Testis (tissue), 5 donors: Measurements from ENCODE around the gene COQ3. TPM values are rescaled to one million over a fixed set of nuclear protein-coding genes. Genes with fewer than 3 reads are reported as not detected.

Experiments used
- DNase-seq: peaks from one replicate; pipeline ENCODE4 v3.0.0-alpha.2; 2019
- H3K27ac ChIP-seq, 2 donors: fragments of 200-600 bp; sonication (generic); one replicate each; pipeline ENCODE4 v1.5.1; 2019
- H3K27me3 ChIP-seq: fragments of 200-600 bp; sonication (generic); one replicate; pipeline ENCODE4 v1.5.1; 2019
- H3K36me3 ChIP-seq: fragments of 200-600 bp; sonication (generic); one replicate; pipeline ENCODE4 v1.5.1; 2017; ENCODE audit warnings: low read depth; ENCODE audit errors: missing control alignments
- H3K4me1 ChIP-seq: fragments of 200-600 bp; sonication (generic); one replicate; pipeline ENCODE4 v1.5.1; 2019
- H3K4me3 ChIP-seq, 2 donors: fragments of 200-600 bp; sonication (generic); one replicate each; pipeline ENCODE4 v1.5.1; 2017 to 2019
- H3K9me3 ChIP-seq: fragments of 200-600 bp; sonication (generic); one replicate; pipeline ENCODE4 v1.5.1; 2017
- CTCF ChIP-seq, 3 experiments: fragments of 450-650 bp in 2 of 3; fragments of 200-600 bp in 1 of 3; sonication (generic) in 1 of 3; IDR thresholded peaks; one replicate each; pipeline ENCODE4 v1.5.1; 2016 to 2019; ENCODE audit warnings: antibody characterized with exemption in 3 of 3, mild to moderate bottlenecking in 2 of 3, moderate library complexity in 1 of 3
- POLR2A ChIP-seq: fragments of 450-650 bp; IDR thresholded peaks from one replicate; pipeline ENCODE4 v1.6.1; 2017; ENCODE audit warnings: antibody characterized with exemption, mild to moderate bottlenecking, moderate library complexity
- WGBS, 2 donors: methylation state at CpG; one replicate each; pipeline ENCODE4 v1.1.5; 2018; 5-methylcytosine and 5-hydroxymethylcytosine counted together
- intact Hi-C: fragments of 100-400 bp; cut with DNase I; formaldehyde crosslinking; loops from one replicate; pipeline ENCODE4 v1.15.1; 2023; ENCODE audit warnings: low total_unique reads
- long read RNA-seq, 2 donors: transcript quantifications; one replicate each; lab custom pipeline, GENCODE V29; 2026
- polyA plus RNA-seq: library from polyadenylated mRNA; stranded (reverse); fragments of 350-450 nt; fragmentation: Illumina TruSeq; extraction: RNeasy Lipid Tissue Mini Kit (QIAGEN cat#74804); gene quantifications from one replicate; pipeline ENCODE4 v1.2.3, GENCODE V29; 2014; ENCODE audit warnings: low read depth, low replicate concordance; ENCODE audit not compliant: insufficient read depth
- total RNA-seq, 2 donors: library from RNA; depleted of rRNA; stranded (reverse); fragments of >200 nt; gene quantifications; one replicate each; pipeline ENCODE4 v1.2.3, GENCODE V29; 2016

Gene COQ3
- total RNA-seq, result 1 to 10 TPM; 2.3 to 2.8 TPM
- 4.8 TPM for polyA plus RNA-seq
- long read RNA-seq, donor 1, transcript COQ3-201 (7 exons, 1,335 nt), result major isoform, 15 of 15 reads
- long read RNA-seq, donor 1, partial matches to known transcripts, result 0 of 15 reads
- long read RNA-seq, donor 1, other reads (novel, unspliced or antisense), result 0 of 15 reads
- long read RNA-seq, donor 2, partial matches to known transcripts, result 0 of 2 reads
- long read RNA-seq, donor 2, other reads (novel, unspliced or antisense), result 0 of 2 reads

- DNase-seq, result peak; percentile 85
- Histone ChIP-seq H3K4me3 (peak within 1 kb of the TSS; percentile 74 to 77), H3K36me3 (no peaks in the 10 kb centered on the region), H3K27ac (peak within 1 kb of the TSS; percentile 79 to 81), H3K4me1 (no peaks in the 10 kb centered on the region), H3K27me3 (no peaks in the 10 kb centered on the region), H3K9me3 (no peaks in the 10 kb centered on the region)
- no peak for TF ChIP-seq POLR2A
- no peak for TF ChIP-seq CTCF (IDR thresholded peaks at IDR 0.05)
- 6 to 7% methylated on average over 40 to 56 of the region's 56 CpGs for WGBS, 2 donors
- intact Hi-C loops, result no loop called here
Observed at GRCh38 chr6:99393698-99394531, at the start of gene COQ3. COQ3 (minus strand) TSS chr6:99394195; CDS start chr6:99394179, 16 bp downstream.

- intact Hi-C loops, result no loop called here
- no peak for TF ChIP-seq POLR2A
- peak; percentile 6 to 80 (median 24) for TF ChIP-seq CTCF (IDR thresholded peaks at IDR 0.05)
- Histone ChIP-seq H3K4me3 (no peak overlapping the region), H3K9me3 (no peaks in the 10 kb centered on the region), H3K4me1 (no peaks in the 10 kb centered on the region), H3K27ac (no peak overlapping the region), H3K27me3 (no peaks in the 10 kb centered on the region), H3K36me3 (no peaks in the 10 kb centered on the region)
- no peak for DNase-seq
- 15 to 22% methylated on average over 3 of the region's 3 CpGs for WGBS, 2 donors
Observed at GRCh38 chr6:99434702-99435530, 40.9 kb upstream of the COQ3 start.

GRCh38 chr6:99432877-99433276 is 38.9 kb upstream of the COQ3 start:
- TF ChIP-seq CTCF (IDR thresholded peaks at IDR 0.05) (no peak), POLR2A (no peak)

GRCh38 chr6:99431901-99432300 is 37.9 kb upstream of the COQ3 start:
- Histone ChIP-seq H3K4me1 (peaks cover 3% of the 10 kb centered on the region), H3K27ac (no peak overlapping the region), H3K27me3 (no peaks in the 10 kb centered on the region), H3K9me3 (no peaks in the 10 kb centered on the region), H3K4me3 (no peak overlapping the region), H3K36me3 (no peaks in the 10 kb centered on the region)
- no peak for DNase-seq
- no peak for TF ChIP-seq POLR2A
- no peak for TF ChIP-seq CTCF (IDR thresholded peaks at IDR 0.05)
- intact Hi-C loops, result no loop called here
- 88 to 92% methylated on average over 2 of the region's 2 CpGs for WGBS, 2 donors

More at GRCh38 chr6:99432877-99433276, 38.9 kb upstream of the COQ3 start:
- no peak for DNase-seq
- H3K27me3 ChIP-seq, result no peaks in the 10 kb centered on the region
- no peak overlapping the region for H3K27ac ChIP-seq
- no peaks in the 10 kb centered on the region for H3K36me3 ChIP-seq
- no peaks in the 10 kb centered on the region for H3K4me1 ChIP-seq
- WGBS, 2 donors, result 76 to 77% methylated on average over 2 of the region's 2 CpGs
- intact Hi-C loops, result no loop called here
- no peaks in the 10 kb centered on the region for H3K9me3 ChIP-seq
- no peak overlapping the region for H3K4me3 ChIP-seq
